Gastrocnemius medialis (tissue), 4 donors: ENCODE measurements around the gene LINC01488. TPM values are rescaled to one million over a fixed set of nuclear protein-coding genes. Genes with fewer than 3 reads are reported as not detected.

Experiments used
- ATAC-seq, 2 donors: fragments of 150-250 bp; one replicate each; pipeline ENCODE4 v1.9.1; 2016
- DNase-seq, 2 donors: peaks; one replicate each; pipeline ENCODE4 v3.0.0-alpha.2; 2019
- H3K27ac ChIP-seq, 4 donors: fragments of 200-600 bp; sonication (generic); 1 replicate in 1 of 4; 2 replicates in 3 of 4; pipeline ENCODE4 v1.5.1; 2016 to 2018; ENCODE audit warnings: mild to moderate bottlenecking in 2 of 4, moderate library complexity in 1 of 4
- H3K27me3 ChIP-seq, 3 donors: fragments of 200-600 bp; sonication (generic) in 2 of 3; 1 replicate in 1 of 3; 2 replicates in 2 of 3; pipeline versions ENCODE4 v1.5.1 to v1.6.0; 2016 to 2019; ENCODE audit warnings: mild to moderate bottlenecking in 1 of 3, moderate library complexity in 1 of 3
- H3K36me3 ChIP-seq, 2 donors: fragments of 200-600 bp; sonication (generic) in 1 of 2; one replicate each; pipeline ENCODE4 v1.5.1; 2017 to 2018
- H3K4me1 ChIP-seq, 2 donors: fragments of 200-600 bp; sonication (generic) in 1 of 2; one replicate each; pipeline ENCODE4 v1.5.1; 2016 to 2017; ENCODE audit warnings: mild to moderate bottlenecking in 2 of 2
- H3K4me3 ChIP-seq, 4 donors: fragments of 200-600 bp; sonication (generic) in 3 of 4; 1 replicate in 1 of 4; 2 replicates in 3 of 4; pipeline ENCODE4 v1.5.1; 2016 to 2019; ENCODE audit warnings: mild to moderate bottlenecking in 2 of 4
- H3K9me3 ChIP-seq, 3 donors: fragments of 200-600 bp; sonication (generic) in 2 of 3; 1 replicate in 1 of 3; 2 replicates in 2 of 3; pipeline ENCODE4 v1.5.1; 2016 to 2019
- POLR2A ChIP-seq, 2 donors: fragments of 450-650 bp; IDR thresholded peaks; one replicate each; pipeline ENCODE4 v1.6.1; 2017; ENCODE audit warnings: antibody characterized with exemption in 2 of 2, mild to moderate bottlenecking in 2 of 2, moderate library complexity in 2 of 2
- in situ Hi-C, 4 donors: fragments of 200-750 bp; cut with MboI; loops; one replicate each; pipeline versions ENCODE4 v1.15.0 to v1.8.0; 2017; ENCODE audit warnings: low sequenced_read_pairs in 4 of 4
- intact Hi-C: fragments of 100-400 bp; cut with DNase I; formaldehyde crosslinking; loops from one replicate; pipeline ENCODE4 v1.15.1; 2023; ENCODE audit warnings: low total_unique reads
- total RNA-seq, 4 donors: library from RNA; depleted of rRNA; stranded (reverse); fragments of >200 nt; gene quantifications; one replicate each; pipeline versions ENCODE4 v1.1.0 to v1.2.3, GENCODE V29; 2016
- TF ChIP-seq, protein P1 (sequence below), 5 experiments: fragments of 450-650 bp in 3 of 5; fragments of 200-600 bp in 2 of 5; sonication (generic) in 2 of 5; IDR thresholded peaks in 4 of 5; conservative IDR thresholded peaks in 1 of 5; 1 replicate in 4 of 5; 2 replicates in 1 of 5; pipeline ENCODE4 v1.5.1; 2016 to 2019; ENCODE audit warnings: antibody characterized with exemption in 5 of 5, mild to moderate bottlenecking in 3 of 5, moderate library complexity in 3 of 5

The LINC01488 gene
- total RNA-seq, 4 donors from 2014 or later: not detected

DNA sequence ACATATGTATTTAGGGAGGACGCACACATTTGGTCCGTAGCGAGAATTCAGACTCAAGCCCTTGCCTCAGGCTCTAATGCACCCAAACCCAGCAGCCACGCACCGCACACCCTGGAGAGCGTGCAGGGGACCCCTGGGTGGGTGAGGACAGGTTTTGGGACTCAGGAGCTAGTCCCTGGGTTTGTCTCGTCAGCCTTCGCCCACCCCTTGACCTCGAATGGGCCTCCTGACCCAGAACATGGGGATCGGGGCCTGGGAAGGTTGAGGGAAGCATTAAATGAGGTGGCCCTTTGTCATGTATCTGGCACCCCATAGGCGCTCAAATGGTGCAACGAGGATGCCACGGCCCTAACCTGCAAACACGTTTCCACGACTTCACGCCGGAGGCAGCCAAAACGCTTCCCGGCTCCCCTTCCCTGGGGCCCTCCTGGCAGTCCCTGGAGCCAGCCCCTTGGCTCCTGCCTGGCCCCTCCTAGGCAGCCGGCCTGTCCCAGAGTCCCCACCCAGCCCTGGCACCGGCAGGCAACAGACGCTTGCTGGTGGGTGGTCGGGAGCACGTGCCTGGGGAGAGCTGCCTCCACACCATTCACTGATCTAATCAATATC, 5.5 kb upstream of the LINC01488 start:
- Histone ChIP-seq H3K27me3 (no peaks in the 10 kb centered on the region), H3K9me3 (no peaks in the 10 kb centered on the region), H3K4me1 (peaks cover 5 to 10% of the 10 kb centered on the region in 2 donors), H3K4me3 (no peak overlapping the region), H3K36me3 (no peaks in the 10 kb centered on the region), H3K27ac (no peak overlapping the region)
- ATAC-seq (no peak), DNase-seq (no peak)
- in situ Hi-C loops: no loop called here
- TF ChIP-seq, protein P1, sequence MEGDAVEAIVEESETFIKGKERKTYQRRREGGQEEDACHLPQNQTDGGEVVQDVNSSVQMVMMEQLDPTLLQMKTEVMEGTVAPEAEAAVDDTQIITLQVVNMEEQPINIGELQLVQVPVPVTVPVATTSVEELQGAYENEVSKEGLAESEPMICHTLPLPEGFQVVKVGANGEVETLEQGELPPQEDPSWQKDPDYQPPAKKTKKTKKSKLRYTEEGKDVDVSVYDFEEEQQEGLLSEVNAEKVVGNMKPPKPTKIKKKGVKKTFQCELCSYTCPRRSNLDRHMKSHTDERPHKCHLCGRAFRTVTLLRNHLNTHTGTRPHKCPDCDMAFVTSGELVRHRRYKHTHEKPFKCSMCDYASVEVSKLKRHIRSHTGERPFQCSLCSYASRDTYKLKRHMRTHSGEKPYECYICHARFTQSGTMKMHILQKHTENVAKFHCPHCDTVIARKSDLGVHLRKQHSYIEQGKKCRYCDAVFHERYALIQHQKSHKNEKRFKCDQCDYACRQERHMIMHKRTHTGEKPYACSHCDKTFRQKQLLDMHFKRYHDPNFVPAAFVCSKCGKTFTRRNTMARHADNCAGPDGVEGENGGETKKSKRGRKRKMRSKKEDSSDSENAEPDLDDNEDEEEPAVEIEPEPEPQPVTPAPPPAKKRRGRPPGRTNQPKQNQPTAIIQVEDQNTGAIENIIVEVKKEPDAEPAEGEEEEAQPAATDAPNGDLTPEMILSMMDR (IDR thresholded peaks at IDR 0.05 in 4 of 5, conservative IDR thresholded peaks at IDR 0.05 in 1 of 5): no peak
- no peak for TF ChIP-seq POLR2A (IDR thresholded peaks at IDR 0.05)
- intact Hi-C loops: no loop called here

- Histone ChIP-seq H3K4me3 (no peak overlapping the region), H3K27me3 (no peaks in the 10 kb centered on the region), H3K4me1 (peaks cover 5 to 10% of the 10 kb centered on the region in 2 donors), H3K36me3 (no peaks in the 10 kb centered on the region), H3K9me3 (no peaks in the 10 kb centered on the region), H3K27ac (no peak overlapping the region)
- TF ChIP-seq, protein P1 (IDR thresholded peaks at IDR 0.05 in 4 of 5, conservative IDR thresholded peaks at IDR 0.05 in 1 of 5): no peak
- TF ChIP-seq POLR2A (IDR thresholded peaks at IDR 0.05): no peak
- no peak for ATAC-seq
- in situ Hi-C loops (no loop called here), intact Hi-C loops (no loop called here)
- no peak for DNase-seq
Observed at GRCh38 chr11:69476509-69476961, 4.9 kb upstream of the LINC01488 start.

- intact Hi-C loops (no loop called here), in situ Hi-C loops (no loop called here)
- TF ChIP-seq, protein P1 (IDR thresholded peaks at IDR 0.05 in 4 of 5, conservative IDR thresholded peaks at IDR 0.05 in 1 of 5): no peak
- no peak for TF ChIP-seq POLR2A (IDR thresholded peaks at IDR 0.05)
- Histone ChIP-seq H3K9me3 (no peaks in the 10 kb centered on the region), H3K36me3 (no peaks in the 10 kb centered on the region), H3K4me3 (no peak overlapping the region), H3K27ac (no peak overlapping the region), H3K4me1 (peaks cover 5 to 10% of the 10 kb centered on the region in 2 donors), H3K27me3 (no peaks in the 10 kb centered on the region)
- ATAC-seq: no peak
- no peak for DNase-seq
Observed at GRCh38 chr11:69477086-69477485, 4.4 kb upstream of the LINC01488 start.

GRCh38 chr11:69479591-69480271, 1.7 kb upstream of the LINC01488 start:
- no peak for ATAC-seq
- intact Hi-C loops (no loop called here), in situ Hi-C loops (no loop called here)
- Histone ChIP-seq H3K4me1 (peaks cover 5 to 10% of the 10 kb centered on the region in 2 donors), H3K4me3 (no peak overlapping the region), H3K27ac (no peak overlapping the region), H3K9me3 (no peaks in the 10 kb centered on the region), H3K36me3 (no peaks in the 10 kb centered on the region), H3K27me3 (no peaks in the 10 kb centered on the region)
- TF ChIP-seq POLR2A (IDR thresholded peaks at IDR 0.05): no peak
- TF ChIP-seq, protein P1 (IDR thresholded peaks at IDR 0.05 in 4 of 5, conservative IDR thresholded peaks at IDR 0.05 in 1 of 5): no peak
- no peak for DNase-seq
